ENCODE measurements around the gene RNU1-1. TPM values are rescaled to one million over a fixed set of nuclear protein-coding genes. Genes with fewer than 3 reads are reported as not detected.
"Not testable (repeated sequence)": the region's sequence is repeated elsewhere in the genome, so short reads cannot be mapped to it uniquely, and the experiment has no call there.

RNU1-1 gene
- total and polyA plus RNA-seq, 2 of the 8 experiments (the other 6 are each of a cell fraction or from before 2014, with no cell fraction given) = 145 to 1,303 TPM

GRCh38 chr1:16540421-16540893 lies 26.4 kb upstream of the RNU1-1 start:
- H3K56ac ChIP-seq (replicated peaks; ENCODE audit: insufficient read length, low read depth, low read length); H2AK5ac ChIP-seq (ENCODE audit: low read depth, low read length); H3K79me1 ChIP-seq (ENCODE audit: low read depth, low read length); H3K4me2 ChIP-seq (ENCODE audit: insufficient read depth in 1 of 2, low read depth in 2 of 2, low read length in 2 of 2); H3K14ac ChIP-seq (ENCODE audit: insufficient read length); H3K4ac ChIP-seq (replicated peaks; ENCODE audit: insufficient read length, low read depth, low read length); DNase-seq (ENCODE audit: low read depth in 1 of 2, low spot score in 2 of 2); H3K23ac ChIP-seq (ENCODE audit: insufficient read length); H2BK15ac ChIP-seq (ENCODE audit: low read length); H2AFZ ChIP-seq (ENCODE audit: low read length); H4K8ac ChIP-seq (ENCODE audit: extremely low read depth, insufficient read depth, low read length); H3K9me3 ChIP-seq (ENCODE audit: insufficient read depth in 2 of 2, low read depth in 1 of 2, low read length in 1 of 2); H2BK12ac ChIP-seq (ENCODE audit: low read depth, low read length); H3K4me3 ChIP-seq (ENCODE audit: extremely low read depth in 1 of 4, insufficient read depth in 2 of 4, low read depth in 3 of 4, low read length in 4 of 4); FAIRE-seq; H3K4me1 ChIP-seq (replicated peaks in 1 of 4; ENCODE audit: control insufficient read depth in 3 of 4, insufficient read depth in 4 of 4, low read length in 3 of 4); H4K91ac ChIP-seq (replicated peaks; ENCODE audit: insufficient read length, low read length); H2BK5ac ChIP-seq (ENCODE audit: low read depth, low read length); H3K18ac ChIP-seq (ENCODE audit: extremely low read depth, low read length); H4K20me1 ChIP-seq (replicated peaks in 1 of 2; ENCODE audit: control insufficient read depth in 1 of 2, insufficient read depth in 2 of 2, low read length in 2 of 2); H3K9ac ChIP-seq (replicated peaks in 1 of 4; ENCODE audit: extremely low read depth in 1 of 4, low read depth in 3 of 4, low read length in 3 of 4); H2BK20ac ChIP-seq (ENCODE audit: low read length); H4K5ac ChIP-seq (ENCODE audit: insufficient read length, low read depth, low read length); H3K79me2 ChIP-seq (ENCODE audit: control insufficient read depth in 1 of 2, insufficient read depth in 2 of 2, low read length in 2 of 2); H3K36me3 ChIP-seq (ENCODE audit: control insufficient read depth in 2 of 4, insufficient read depth in 4 of 4, low read length in 3 of 4); H2BK120ac ChIP-seq (replicated peaks; ENCODE audit: low read depth, low read length); H3K23me2 ChIP-seq (ENCODE audit: low read depth, low read length); H3K27ac ChIP-seq (ENCODE audit: low read depth, low read length); CTCF ChIA-PET (ENCODE audit: partially characterized antibody): not testable (repeated sequence)
- POLR2A ChIA-PET (ENCODE audit: partially characterized antibody) = interaction anchor here (0.8 kb wide), 1 partner anchor 19 kb away, joined by 3 read pairs; no protein-coding TSS in a partner anchor
- peaks cover 0 to 11% (median 5%) of the 10 kb centered on the region in 4 experiments; a peak in 5 of 7 replicates for H3K27me3 ChIP-seq (replicated peaks in 1 of 4; ENCODE audit: control insufficient read depth in 3 of 4, extremely low read depth in 1 of 4, insufficient read depth in 3 of 4, low read length in 3 of 4)
- WGBS, 2 experiments (ENCODE audit: extremely low coverage in 1 of 2, insufficient coverage in 1 of 2, insufficient read length in 1 of 2, insufficient replicate concordance in 2 of 2, low coverage in 1 of 2, low lambda C conversion rate in 2 of 2, missing lambda C conversion rate in 1 of 2) = 60% methylated on average over 1 of the region's 2 CpGs; no CpG with 5 or more reads in 1 of the 2 experiments

GRCh38 chr1:16537528-16537927 lies 23.4 kb upstream of the RNU1-1 start:
- H3K23me2 ChIP-seq (ENCODE audit: low read depth, low read length); H2BK20ac ChIP-seq (ENCODE audit: low read length); H4K91ac ChIP-seq (replicated peaks; ENCODE audit: insufficient read length, low read length); H2AK5ac ChIP-seq (ENCODE audit: low read depth, low read length); H3K4me2 ChIP-seq (ENCODE audit: insufficient read depth in 1 of 2, low read depth in 2 of 2, low read length in 2 of 2); POLR2A ChIA-PET (ENCODE audit: partially characterized antibody); H3K36me3 ChIP-seq (ENCODE audit: control insufficient read depth in 2 of 4, insufficient read depth in 4 of 4, low read length in 3 of 4); H3K18ac ChIP-seq (ENCODE audit: extremely low read depth, low read length); H3K9me3 ChIP-seq (ENCODE audit: insufficient read depth in 2 of 2, low read depth in 1 of 2, low read length in 1 of 2); H3K79me1 ChIP-seq (ENCODE audit: low read depth, low read length); H3K4ac ChIP-seq (replicated peaks; ENCODE audit: insufficient read length, low read depth, low read length); H3K27ac ChIP-seq (ENCODE audit: low read depth, low read length); H4K20me1 ChIP-seq (replicated peaks in 1 of 2; ENCODE audit: control insufficient read depth in 1 of 2, insufficient read depth in 2 of 2, low read length in 2 of 2); H2BK15ac ChIP-seq (ENCODE audit: low read length); H3K23ac ChIP-seq (ENCODE audit: insufficient read length); H4K5ac ChIP-seq (ENCODE audit: insufficient read length, low read depth, low read length); H3K4me3 ChIP-seq (ENCODE audit: extremely low read depth in 1 of 4, insufficient read depth in 2 of 4, low read depth in 3 of 4, low read length in 4 of 4); H2AFZ ChIP-seq (ENCODE audit: low read length); H3K4me1 ChIP-seq (replicated peaks in 1 of 4; ENCODE audit: control insufficient read depth in 3 of 4, insufficient read depth in 4 of 4, low read length in 3 of 4); H3K14ac ChIP-seq (ENCODE audit: insufficient read length); H3K79me2 ChIP-seq (ENCODE audit: control insufficient read depth in 1 of 2, insufficient read depth in 2 of 2, low read length in 2 of 2); CTCF ChIA-PET (ENCODE audit: partially characterized antibody); H4K8ac ChIP-seq (ENCODE audit: extremely low read depth, insufficient read depth, low read length); H2BK120ac ChIP-seq (replicated peaks; ENCODE audit: low read depth, low read length); H2BK12ac ChIP-seq (ENCODE audit: low read depth, low read length); DNase-seq (ENCODE audit: low read depth in 1 of 2, low spot score in 2 of 2); H2BK5ac ChIP-seq (ENCODE audit: low read depth, low read length); FAIRE-seq; H3K56ac ChIP-seq (replicated peaks; ENCODE audit: insufficient read length, low read depth, low read length); H3K9ac ChIP-seq (replicated peaks in 1 of 4; ENCODE audit: extremely low read depth in 1 of 4, low read depth in 3 of 4, low read length in 3 of 4): not testable (repeated sequence)
- peaks cover 1 to 16% (median 8%) of the 10 kb centered on the region in 4 experiments; a peak in 6 of 7 replicates for H3K27me3 ChIP-seq (replicated peaks in 1 of 4; ENCODE audit: control insufficient read depth in 3 of 4, extremely low read depth in 1 of 4, insufficient read depth in 3 of 4, low read length in 3 of 4)
- 64% methylated on average over 4 of the region's 6 CpGs; no CpG with 5 or more reads in 1 of the 2 experiments for WGBS, 2 experiments (ENCODE audit: extremely low coverage in 1 of 2, insufficient coverage in 1 of 2, insufficient read length in 1 of 2, insufficient replicate concordance in 2 of 2, low coverage in 1 of 2, low lambda C conversion rate in 2 of 2, missing lambda C conversion rate in 1 of 2)

Data from H1 (cell line).